Right atrium auricular region (tissue), 2 donors: ENCODE results near the gene TAS2R40. TPM values are rescaled to one million over a fixed set of nuclear protein-coding genes. Genes with fewer than 3 reads are reported as not detected.

ENCODE experiments used
- DNase-seq: peaks from one replicate; pipeline ENCODE4 v3.0.0-alpha.2; 2019; ENCODE audit warnings: low spot score
- H3K27ac ChIP-seq, 2 donors: fragments of 200-600 bp; sonication (generic); 1 replicate in 1 of 2; 2 replicates in 1 of 2; pipeline ENCODE4 v1.5.1; 2016 to 2019
- H3K27me3 ChIP-seq, 2 donors: fragments of 200-600 bp; sonication (generic); one replicate each; pipeline versions ENCODE4 v1.5.1 to v1.6.0; 2017 to 2019
- H3K36me3 ChIP-seq: fragments of 200-600 bp; sonication (generic); one replicate; pipeline ENCODE4 v1.5.1; 2016
- H3K4me1 ChIP-seq, 2 donors: fragments of 200-600 bp; sonication (generic); one replicate each; pipeline versions ENCODE4 v1.5.1 to v1.6.0; 2017 to 2019
- H3K4me3 ChIP-seq, 2 donors: fragments of 200-600 bp; sonication (generic); 1 replicate in 1 of 2; 2 replicates in 1 of 2; pipeline ENCODE4 v1.5.1; 2017 to 2019; ENCODE audit warnings: mild to moderate bottlenecking in 1 of 2, moderate library complexity in 1 of 2
- H3K9me3 ChIP-seq, 2 donors: fragments of 200-600 bp; sonication (generic); one replicate each; pipeline ENCODE4 v1.5.1; 2019
- total RNA-seq, 2 donors: library from RNA; depleted of rRNA; stranded (reverse); fragments of >200 nt; gene quantifications; one replicate each; pipeline ENCODE4 v1.1.0, GENCODE V29; 2016
- TF ChIP-seq, protein P1 (sequence below), 2 donors: fragments of 200-600 bp; sonication (generic); IDR thresholded peaks; one replicate each; pipeline ENCODE4 v1.5.1; 2019; ENCODE audit warnings: antibody characterized with exemption in 2 of 2

TAS2R40 gene
- total RNA-seq, 2 donors from 2014 or later, result not detected

DNA sequence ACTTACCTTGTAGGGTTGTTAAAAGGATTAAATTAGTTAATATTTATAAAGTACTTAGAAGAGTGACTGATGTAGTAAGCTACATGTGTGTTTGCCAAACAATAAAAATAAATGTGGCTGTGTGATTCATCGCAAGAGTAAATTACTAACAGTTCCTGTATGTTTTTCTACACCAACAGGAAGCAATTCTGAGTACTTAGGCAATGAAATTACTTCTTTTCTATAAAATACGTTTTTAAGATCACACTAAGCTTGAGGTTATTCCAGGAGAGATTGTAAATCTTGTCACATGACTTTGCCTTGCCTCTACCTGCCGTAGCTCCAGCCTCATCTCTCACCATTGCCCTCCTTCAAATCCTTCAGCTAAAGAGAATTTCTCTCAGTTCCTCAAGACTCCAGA lies 23.3 kb downstream of the TAS2R40 start:
- Histone ChIP-seq H3K4me3 (no peak overlapping the region), H3K36me3 (no peaks in the 10 kb centered on the region), H3K4me1 (no peaks in the 10 kb centered on the region), H3K9me3 (peaks cover 0 to 3% of the 10 kb centered on the region in 2 donors), H3K27me3 (no peaks in the 10 kb centered on the region), H3K27ac (no peak overlapping the region)
- TF ChIP-seq, protein P1, sequence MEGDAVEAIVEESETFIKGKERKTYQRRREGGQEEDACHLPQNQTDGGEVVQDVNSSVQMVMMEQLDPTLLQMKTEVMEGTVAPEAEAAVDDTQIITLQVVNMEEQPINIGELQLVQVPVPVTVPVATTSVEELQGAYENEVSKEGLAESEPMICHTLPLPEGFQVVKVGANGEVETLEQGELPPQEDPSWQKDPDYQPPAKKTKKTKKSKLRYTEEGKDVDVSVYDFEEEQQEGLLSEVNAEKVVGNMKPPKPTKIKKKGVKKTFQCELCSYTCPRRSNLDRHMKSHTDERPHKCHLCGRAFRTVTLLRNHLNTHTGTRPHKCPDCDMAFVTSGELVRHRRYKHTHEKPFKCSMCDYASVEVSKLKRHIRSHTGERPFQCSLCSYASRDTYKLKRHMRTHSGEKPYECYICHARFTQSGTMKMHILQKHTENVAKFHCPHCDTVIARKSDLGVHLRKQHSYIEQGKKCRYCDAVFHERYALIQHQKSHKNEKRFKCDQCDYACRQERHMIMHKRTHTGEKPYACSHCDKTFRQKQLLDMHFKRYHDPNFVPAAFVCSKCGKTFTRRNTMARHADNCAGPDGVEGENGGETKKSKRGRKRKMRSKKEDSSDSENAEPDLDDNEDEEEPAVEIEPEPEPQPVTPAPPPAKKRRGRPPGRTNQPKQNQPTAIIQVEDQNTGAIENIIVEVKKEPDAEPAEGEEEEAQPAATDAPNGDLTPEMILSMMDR (IDR thresholded peaks at IDR 0.05), result no peak
- no peak for DNase-seq

DNA sequence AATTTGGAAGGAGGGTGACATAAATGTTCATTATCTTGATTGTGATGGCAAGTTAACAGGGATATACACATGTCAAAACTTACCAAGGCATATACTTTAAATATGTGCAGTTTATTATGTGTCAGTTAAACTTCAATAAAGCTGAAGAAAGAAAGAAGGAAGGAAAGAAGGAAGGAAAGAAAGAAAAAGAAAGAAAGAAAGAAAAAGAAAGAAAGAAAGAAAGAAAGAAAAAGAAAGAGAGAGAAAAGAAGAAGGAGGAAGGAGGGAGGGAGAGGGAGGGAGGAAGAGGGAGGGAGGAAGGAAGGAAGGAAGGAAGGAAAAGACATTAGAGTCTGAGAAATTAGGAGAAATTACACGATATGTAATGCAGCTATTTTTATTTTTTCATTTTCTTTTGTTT lies 25.5 kb downstream of the TAS2R40 start:
- H3K4me3 ChIP-seq, result no peak overlapping the region

DNA sequence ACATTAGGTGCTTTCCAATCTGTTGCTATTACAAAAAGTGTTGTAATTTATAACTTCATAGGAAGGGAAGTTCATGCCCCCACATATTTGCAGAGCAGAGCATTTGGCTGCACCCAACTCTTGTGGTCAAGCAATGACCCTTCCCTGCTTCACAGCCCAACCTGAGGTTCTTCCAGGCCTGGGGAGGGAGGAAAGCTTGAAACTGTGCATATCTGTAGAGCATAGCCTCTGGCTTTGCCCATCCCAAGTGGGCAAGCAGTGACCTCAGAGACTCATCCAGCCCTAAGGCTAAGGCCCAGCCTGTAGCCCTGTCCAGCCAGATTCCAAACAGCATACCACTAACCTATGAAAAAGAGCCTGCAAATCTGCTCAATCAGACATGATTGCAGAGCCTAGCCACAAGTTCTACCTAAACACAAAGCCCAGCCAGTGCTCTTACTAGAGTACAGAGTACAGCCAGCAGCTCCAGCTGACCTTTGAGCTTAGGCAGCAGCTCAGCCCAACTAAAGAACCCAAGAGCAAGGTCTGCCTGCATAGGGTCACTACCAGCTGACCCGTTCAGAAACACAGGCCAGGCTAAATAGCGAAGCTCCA lies 27.0 kb downstream of the TAS2R40 start:
- H3K9me3 ChIP-seq, result peaks cover 0 to 3% of the 10 kb centered on the region in 2 donors
- DNase-seq, result no peak
- H3K4me3 ChIP-seq, result no peak overlapping the region
- H3K27ac ChIP-seq, result no peak overlapping the region
- TF ChIP-seq, protein P1 (IDR thresholded peaks at IDR 0.05), result no peak
- no peaks in the 10 kb centered on the region for H3K27me3 ChIP-seq
- H3K36me3 ChIP-seq, result no peaks in the 10 kb centered on the region
- no peaks in the 10 kb centered on the region for H3K4me1 ChIP-seq

More for the DNA sequence above, 25.5 kb downstream of the TAS2R40 start:
- H3K27ac ChIP-seq, result no peak overlapping the region
- DNase-seq, result no peak
- H3K36me3 ChIP-seq, result no peaks in the 10 kb centered on the region
- no peaks in the 10 kb centered on the region for H3K27me3 ChIP-seq
- TF ChIP-seq, protein P1 (IDR thresholded peaks at IDR 0.05), result no peak
- peaks cover 0 to 3% of the 10 kb centered on the region in 2 donors for H3K9me3 ChIP-seq
- H3K4me1 ChIP-seq, result no peaks in the 10 kb centered on the region

DNA sequence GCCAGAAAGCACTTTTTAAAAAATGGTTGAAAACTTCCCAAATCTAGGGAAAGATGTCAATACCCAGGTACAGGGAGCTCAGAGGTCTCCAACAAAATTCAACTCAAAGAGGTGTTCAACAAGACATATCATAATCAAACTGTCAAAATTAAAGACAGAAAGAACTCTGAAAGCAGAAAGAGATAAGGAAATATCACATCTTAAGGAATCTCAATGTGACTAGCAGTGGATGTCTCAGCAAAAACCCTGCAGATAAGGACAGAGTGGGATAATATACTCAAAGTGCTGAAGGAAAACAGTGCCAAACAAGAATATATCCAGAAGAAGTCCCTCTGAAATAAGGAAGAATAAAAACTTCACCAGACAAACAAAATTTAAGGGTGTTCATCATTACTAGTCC lies 28.4 kb downstream of the TAS2R40 start:
- Histone ChIP-seq H3K27ac (no peak overlapping the region), H3K4me1 (no peaks in the 10 kb centered on the region), H3K9me3 (peaks cover 0 to 3% of the 10 kb centered on the region in 2 donors)

DNA sequence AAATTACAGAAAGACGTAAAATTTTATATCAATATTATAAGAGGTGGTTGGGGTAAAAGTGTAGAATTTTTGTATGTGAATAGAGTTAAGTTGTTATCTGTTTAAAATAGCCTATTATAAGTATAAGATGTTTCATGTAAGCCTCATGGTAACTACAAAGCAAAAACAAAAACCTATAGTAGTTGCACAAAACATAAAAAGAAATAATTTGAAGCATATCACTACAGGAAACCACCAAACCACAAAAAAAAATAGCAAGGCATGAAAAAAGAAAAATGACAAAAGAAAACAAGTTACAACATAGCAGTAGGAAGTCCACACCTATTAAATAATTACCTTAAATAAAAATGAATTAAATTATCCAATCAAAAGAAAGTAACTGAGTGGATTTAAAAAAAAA lies 29.0 kb downstream of the TAS2R40 start:
- Histone ChIP-seq H3K4me1 (no peaks in the 10 kb centered on the region), H3K4me3 (no peak overlapping the region), H3K9me3 (peaks cover 0 to 3% of the 10 kb centered on the region in 2 donors), H3K27ac (no peak overlapping the region), H3K27me3 (no peaks in the 10 kb centered on the region), H3K36me3 (no peaks in the 10 kb centered on the region)
- TF ChIP-seq, protein P1 (IDR thresholded peaks at IDR 0.05), result no peak
- DNase-seq, result no peak

More for the DNA sequence above, 28.4 kb downstream of the TAS2R40 start:
- Histone ChIP-seq H3K4me3 (no peak overlapping the region), H3K27me3 (no peaks in the 10 kb centered on the region), H3K36me3 (no peaks in the 10 kb centered on the region)
- no peak for DNase-seq
- TF ChIP-seq, protein P1 (IDR thresholded peaks at IDR 0.05), result no peak

DNA sequence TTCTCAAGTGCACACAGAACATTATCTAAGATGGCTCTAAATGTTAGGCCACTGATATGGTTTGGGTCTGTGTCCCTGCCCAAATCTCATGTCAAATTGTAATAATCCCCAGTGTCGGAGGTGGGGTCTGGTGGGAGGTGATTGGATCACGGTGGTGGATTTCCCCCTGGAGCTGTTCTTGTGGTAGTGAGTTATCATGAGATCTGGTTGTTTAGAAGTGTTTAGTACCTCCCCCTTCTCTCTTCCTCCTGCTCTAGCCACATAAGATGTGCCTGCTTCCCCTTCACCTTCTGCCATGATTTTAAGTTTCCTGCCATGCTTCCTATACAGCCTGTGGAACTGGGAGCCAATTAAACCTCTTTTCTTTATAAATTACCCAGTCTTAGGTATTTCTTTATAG lies 30.2 kb downstream of the TAS2R40 start:
- TF ChIP-seq, protein P1 (IDR thresholded peaks at IDR 0.05), result no peak
- DNase-seq, result no peak
- H3K4me1 ChIP-seq, result no peaks in the 10 kb centered on the region
- peaks cover 0 to 3% of the 10 kb centered on the region in 2 donors for H3K9me3 ChIP-seq
- H3K36me3 ChIP-seq, result no peaks in the 10 kb centered on the region
- no peaks in the 10 kb centered on the region for H3K27me3 ChIP-seq
- no peak overlapping the region for H3K4me3 ChIP-seq
- H3K27ac ChIP-seq, result no peak overlapping the region
